GF-D8 (cell line): Measurements from ENCODE around the gene CYP46A1.

ENCODE experiments used
- DNase-seq: peaks from one replicate; lab custom pipeline; 2025; lab: John Stamatoyannopoulos, UW

The CYP46A1 gene

GRCh38 chr14:99715266-99716000, 31.3 kb downstream of the CYP46A1 start:
- no peak for DNase-seq

- no peak for DNase-seq
Measured at GRCh38 chr14:99716091-99716849, 32.2 kb downstream of the CYP46A1 start.

- DNase-seq = no peak
Measured at GRCh38 chr14:99716850-99717681, 33.0 kb downstream of the CYP46A1 start.

- no peak for DNase-seq
Measured at GRCh38 chr14:99717682-99718013, 33.5 kb downstream of the CYP46A1 start.

GRCh38 chr14:99718031-99718810, 34.1 kb downstream of the CYP46A1 start:
- DNase-seq = no peak

GRCh38 chr14:99718811-99719192, 34.7 kb downstream of the CYP46A1 start:
- no peak for DNase-seq

- no peak for DNase-seq
Measured at GRCh38 chr14:99720941-99721791, 37.1 kb downstream of the CYP46A1 start.

- no peak for DNase-seq
Measured at GRCh38 chr14:99721792-99722516, 37.9 kb downstream of the CYP46A1 start.

GRCh38 chr14:99722741-99723140, 38.6 kb downstream of the CYP46A1 start:
- no peak for DNase-seq

- DNase-seq = no peak
Measured at GRCh38 chr14:99724196-99724891, 40.2 kb downstream of the CYP46A1 start.

GRCh38 chr14:99724939-99725773, 41.1 kb downstream of the CYP46A1 start:
- no peak for DNase-seq

- no peak for DNase-seq
Measured at GRCh38 chr14:99725774-99726537, 41.9 kb downstream of the CYP46A1 start.

- no peak for DNase-seq
Measured at GRCh38 chr14:99726538-99727095, 42.5 kb downstream of the CYP46A1 start.

- no peak for DNase-seq
Measured at GRCh38 chr14:99727096-99727870, 43.2 kb downstream of the CYP46A1 start.

GRCh38 chr14:99728231-99728920, 44.3 kb downstream of the CYP46A1 start:
- DNase-seq = no peak

GRCh38 chr14:99728981-99729451, 44.9 kb downstream of the CYP46A1 start:
- no peak for DNase-seq
